Measurements from ENCODE around the gene ADAT1. TPM values are rescaled to one million over a fixed set of nuclear protein-coding genes. Genes with fewer than 3 reads are reported as not detected.

Gene ADAT1
- total and polyA plus RNA-seq, 10 of the 15 experiments (the other 5 are each of a cell fraction or from before 2014, with no cell fraction given): 26.2 to 77.4 (median 55.8) TPM

DNA sequence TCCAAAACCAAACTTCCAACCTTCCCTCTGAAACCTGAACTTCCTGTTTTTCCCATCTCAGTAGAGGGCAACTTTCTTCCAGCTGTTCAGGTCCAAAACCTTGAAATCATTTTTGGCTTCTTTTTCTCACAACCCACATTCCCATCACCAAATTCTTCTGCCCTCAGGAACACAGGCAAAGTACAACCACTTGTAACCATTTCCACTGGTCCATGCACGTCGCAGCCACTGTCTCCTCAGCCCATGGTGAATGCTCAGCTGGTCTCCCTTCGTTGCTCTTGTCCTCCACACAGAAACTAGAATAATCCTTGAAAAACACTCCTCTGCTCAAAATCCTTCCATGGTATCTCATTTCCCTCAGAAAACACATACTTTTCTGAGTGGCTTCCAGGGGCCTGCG is 3.7 kb upstream of the ADAT1 start (continued):
- TF ChIP-seq GATAD2B (conservative IDR thresholded peaks at IDR 0.05; ENCODE audit: low read depth) (no peak), MXI1 (IDR thresholded peaks at IDR 0.05; ENCODE audit: low read depth, low read length) (no peak), JUND (IDR thresholded peaks at IDR 0.05; ENCODE audit: low read depth, low read length) (no peak), MYB (IDR thresholded peaks at IDR 0.05; ENCODE audit: borderline replicate concordance, low read depth, low read length) (no peak), ZNF384 (IDR thresholded peaks at IDR 0.05; ENCODE audit: borderline replicate concordance, low read depth, low read length) (no peak), PKNOX1 (IDR thresholded peaks at IDR 0.05) (no peak)

DNA sequence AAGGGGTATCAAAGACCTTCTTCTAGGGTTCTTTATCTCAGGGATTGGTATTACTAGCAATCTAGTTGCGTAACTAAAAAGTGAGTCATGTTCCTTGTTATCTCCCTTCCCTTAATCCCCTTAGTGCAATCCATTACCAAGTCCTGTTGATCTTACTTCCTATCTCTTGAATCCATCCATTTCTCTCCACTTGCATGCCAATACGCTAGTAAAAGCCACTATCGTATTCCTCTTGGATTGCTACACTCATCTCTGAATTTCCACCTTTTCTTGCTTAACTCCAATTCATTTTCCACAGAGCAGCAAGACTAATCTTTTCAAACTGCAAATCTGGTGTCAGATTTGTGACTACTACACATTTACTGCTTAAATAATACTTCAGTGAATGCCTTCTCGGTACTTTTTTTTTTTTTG is 1.8 kb upstream of the ADAT1 start:
- Histone ChIP-seq H3K4me3 (no peak overlapping the region), H3K4me2 (ENCODE audit: control insufficient read depth, insufficient read depth) (no peak overlapping the region), H3K9ac (ENCODE audit: control insufficient read depth, insufficient read depth, low read length) (no peak overlapping the region), H2AFZ (ENCODE audit: control insufficient read depth, low read depth, low read length) (no peak overlapping the region), H3K27ac (ENCODE audit: control insufficient read depth, insufficient read depth) (no peak overlapping the region), H3K36me3 (ENCODE audit: control insufficient read depth in 2 of 2, insufficient read depth in 2 of 2, low read length in 1 of 2) (peaks cover 14 to 36% of the 10 kb centered on the region in 2 experiments), H3K9me3 (replicated peaks; ENCODE audit: control insufficient read depth, insufficient read depth, low read length) (no peaks in the 10 kb centered on the region), H4K20me1 (ENCODE audit: control insufficient read depth, insufficient read depth) (no peaks in the 10 kb centered on the region), H3K27me3 (replicated peaks in 1 of 2; ENCODE audit: control insufficient read depth in 2 of 2, insufficient read depth in 2 of 2, low read length in 1 of 2) (no peaks in the 10 kb centered on the region), H3K4me1 (ENCODE audit: control insufficient read depth, insufficient read depth, low read length) (peaks cover 19% of the 10 kb centered on the region), H3K79me2 (ENCODE audit: control insufficient read depth, insufficient read depth, low read length) (peaks cover 19% of the 10 kb centered on the region)
- DNase-seq (ENCODE audit: low read depth, low spot score): no peak
- no peak for ATAC-seq
- ChIA-PET SMC1A (ENCODE audit: uncharacterized antibody, unreplicated experiment) (no interaction called here), POLR2A (no interaction called here), RAD21 (ENCODE audit: unreplicated experiment) (no interaction called here), CTCF (no interaction called here)
- in situ Hi-C loops (cut with MboI): loop anchor here (10.0 kb wide), 1 partner anchor 160 kb away; the partner anchor contains the start of gene TMEM170A
- no TSS peak for BruUV-seq (replicated peaks)
- WGBS (ENCODE audit: insufficient coverage, insufficient replicate concordance, low lambda C conversion rate, missing lambda C conversion rate): 96% methylated on average over 4 of the region's 4 CpGs
- intact Hi-C loops (cut with micrococcal nuclease; ENCODE audit: unreplicated experiment): no loop called here
- no peak for FAIRE-seq
- TF ChIP-seq, protein P1, sequence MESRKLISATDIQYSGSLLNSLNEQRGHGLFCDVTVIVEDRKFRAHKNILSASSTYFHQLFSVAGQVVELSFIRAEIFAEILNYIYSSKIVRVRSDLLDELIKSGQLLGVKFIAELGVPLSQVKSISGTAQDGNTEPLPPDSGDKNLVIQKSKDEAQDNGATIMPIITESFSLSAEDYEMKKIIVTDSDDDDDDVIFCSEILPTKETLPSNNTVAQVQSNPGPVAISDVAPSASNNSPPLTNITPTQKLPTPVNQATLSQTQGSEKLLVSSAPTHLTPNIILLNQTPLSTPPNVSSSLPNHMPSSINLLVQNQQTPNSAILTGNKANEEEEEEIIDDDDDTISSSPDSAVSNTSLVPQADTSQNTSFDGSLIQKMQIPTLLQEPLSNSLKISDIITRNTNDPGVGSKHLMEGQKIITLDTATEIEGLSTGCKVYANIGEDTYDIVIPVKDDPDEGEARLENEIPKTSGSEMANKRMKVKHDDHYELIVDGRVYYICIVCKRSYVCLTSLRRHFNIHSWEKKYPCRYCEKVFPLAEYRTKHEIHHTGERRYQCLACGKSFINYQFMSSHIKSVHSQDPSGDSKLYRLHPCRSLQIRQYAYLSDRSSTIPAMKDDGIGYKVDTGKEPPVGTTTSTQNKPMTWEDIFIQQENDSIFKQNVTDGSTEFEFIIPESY (IDR thresholded peaks at IDR 0.05): no peak
- no peak for TF ChIP-seq SREBF1 (IDR thresholded peaks at IDR 0.05; ENCODE audit: low read length)
- no peak for TF ChIP-seq CHD2 (IDR thresholded peaks at IDR 0.05; ENCODE audit: borderline replicate concordance, low read depth, low read length)
- no peak for TF ChIP-seq IKZF2 (IDR thresholded peaks at IDR 0.05)
- TF ChIP-seq, protein P2, sequence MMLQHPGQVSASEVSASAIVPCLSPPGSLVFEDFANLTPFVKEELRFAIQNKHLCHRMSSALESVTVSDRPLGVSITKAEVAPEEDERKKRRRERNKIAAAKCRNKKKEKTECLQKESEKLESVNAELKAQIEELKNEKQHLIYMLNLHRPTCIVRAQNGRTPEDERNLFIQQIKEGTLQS (IDR thresholded peaks at IDR 0.05; ENCODE audit: borderline replicate concordance, extremely low read depth, low read depth, low read length): no peak
- TF ChIP-seq CBX3 (IDR thresholded peaks at IDR 0.05; ENCODE audit: borderline replicate concordance, low read depth): no peak
- no peak for TF ChIP-seq NRF1 (conservative IDR thresholded peaks at IDR 0.05; ENCODE audit: low read depth, low read length)
- TF ChIP-seq GABPA (IDR thresholded peaks at IDR 0.05; ENCODE audit: low read depth): no peak
- TF ChIP-seq KLF5 (IDR thresholded peaks at IDR 0.05; ENCODE audit: partially characterized antibody): no peak
- TF ChIP-seq USF1 (IDR thresholded peaks at IDR 0.05; ENCODE audit: borderline replicate concordance, extremely low read length, insufficient read depth, low read depth, low read length): no peak
- no peak for TF ChIP-seq FOS (IDR thresholded peaks at IDR 0.05; ENCODE audit: borderline replicate concordance, extremely low read depth, insufficient read length)
- TF ChIP-seq, protein P3, sequence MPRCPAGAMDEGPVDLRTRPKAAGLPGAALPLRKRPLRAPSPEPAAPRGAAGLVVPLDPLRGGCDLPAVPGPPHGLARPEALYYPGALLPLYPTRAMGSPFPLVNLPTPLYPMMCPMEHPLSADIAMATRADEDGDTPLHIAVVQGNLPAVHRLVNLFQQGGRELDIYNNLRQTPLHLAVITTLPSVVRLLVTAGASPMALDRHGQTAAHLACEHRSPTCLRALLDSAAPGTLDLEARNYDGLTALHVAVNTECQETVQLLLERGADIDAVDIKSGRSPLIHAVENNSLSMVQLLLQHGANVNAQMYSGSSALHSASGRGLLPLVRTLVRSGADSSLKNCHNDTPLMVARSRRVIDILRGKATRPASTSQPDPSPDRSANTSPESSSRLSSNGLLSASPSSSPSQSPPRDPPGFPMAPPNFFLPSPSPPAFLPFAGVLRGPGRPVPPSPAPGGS (IDR thresholded peaks at IDR 0.05; ENCODE audit: borderline replicate concordance, insufficient read depth, low read depth, low read length, poor library complexity, severe bottlenecking): no peak

All from GM12878 (cell line).